ENCODE results near the gene ATR. TPM values are rescaled to one million over a fixed set of nuclear protein-coding genes. Genes with fewer than 3 reads are reported as not detected.

The ATR gene
- total and polyA plus RNA-seq, 9 of the 15 experiments (the other 6 are each of a cell fraction or from before 2014, with no cell fraction given): 18.0 to 37.8 (median 23.2) TPM

DNA sequence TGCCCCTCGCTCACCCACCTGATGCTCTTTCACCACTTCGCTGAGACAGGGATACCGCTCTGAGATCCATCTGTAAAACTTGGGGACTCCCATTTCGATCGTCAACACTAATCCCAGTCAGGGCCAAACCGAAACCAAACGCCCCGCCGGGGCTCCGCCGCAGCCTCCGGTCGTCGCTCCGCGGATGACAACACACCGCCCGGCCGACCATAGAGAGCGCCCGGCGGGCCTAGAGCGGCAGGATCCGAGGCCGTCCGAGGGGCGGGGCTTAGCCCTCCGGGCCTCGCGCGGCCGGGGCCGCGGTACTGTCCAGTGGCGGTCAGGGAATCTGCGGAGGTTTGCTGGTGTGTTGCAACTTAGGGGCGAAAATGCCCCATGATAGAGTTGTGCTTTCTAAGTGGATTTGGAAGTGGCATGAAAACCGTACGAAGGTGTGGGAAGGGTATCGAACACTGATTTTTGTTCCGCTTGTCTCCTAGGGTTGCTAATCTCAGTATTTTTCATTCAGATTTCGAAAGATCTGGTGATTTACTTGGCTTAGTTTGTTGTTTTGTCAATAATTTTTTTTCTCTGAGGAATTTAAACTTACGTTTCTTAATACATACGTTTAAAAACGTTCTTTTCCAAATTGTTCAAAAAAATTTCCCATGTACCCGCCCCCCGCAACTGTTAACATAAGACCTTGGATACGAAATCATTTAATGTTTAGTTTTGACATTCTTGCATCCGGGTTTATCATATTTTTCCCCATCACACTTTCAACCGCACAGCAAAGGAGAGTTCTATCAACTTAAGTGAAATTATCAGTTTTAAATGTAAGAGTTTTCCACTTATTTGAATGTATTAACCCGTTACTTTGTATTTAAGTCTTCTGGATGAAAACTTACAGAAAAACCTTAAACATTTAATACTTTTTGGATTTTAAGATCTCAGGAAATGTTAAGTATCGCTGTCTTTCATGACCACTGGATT, 130.4 kb downstream of the ATR start, which contains the start of gene XRN1 (continued):
- TF ChIP-seq DACH1 (IDR thresholded peaks at IDR 0.05; ENCODE audit: partially characterized antibody) (no peak), ZNF764 (CRISPR knock-in tag; IDR thresholded peaks at IDR 0.05; ENCODE audit: low read depth) (no peak), PRPF4 (IDR thresholded peaks at IDR 0.05; ENCODE audit: insufficient read depth, low read depth, low read length, poor library complexity, severe bottlenecking) (no peak), PHB2 (IDR thresholded peaks at IDR 0.05; ENCODE audit: low read depth) (no peak), ZC3H8 (IDR thresholded peaks at IDR 0.05) (no peak), NR3C1 (CRISPR knock-in tag; IDR thresholded peaks at IDR 0.05) (no peak), NFIC (IDR thresholded peaks at IDR 0.05) (peak; percentile 24; the same call in 1 of the 2 replicates), ZNF197 (CRISPR knock-in tag; IDR thresholded peaks at IDR 0.05; ENCODE audit: low read depth) (no peak), SRSF7 (optimal IDR thresholded peaks at IDR 0.05; ENCODE audit: low read depth, low read length) (no peak), MCM3 (IDR thresholded peaks at IDR 0.05) (no peak), CHAMP1 (IDR thresholded peaks at IDR 0.05) (0 out of 2 replicates have a peak, but pooled peaks have one; percentile 62), BDP1 (IDR thresholded peaks at IDR 0.05; ENCODE audit: insufficient read depth, insufficient read length) (no peak), TFE3 (CRISPR knock-in tag; IDR thresholded peaks at IDR 0.05) (no peak), STAT5B (CRISPR knock-in tag; IDR thresholded peaks at IDR 0.05) (no peak), MEF2D (tag; conservative IDR thresholded peaks at IDR 0.05; ENCODE audit: low read depth) (no peak), ZNF239 (CRISPR knock-in tag; IDR thresholded peaks at IDR 0.05) (no peak), ARID3A (IDR thresholded peaks at IDR 0.05; ENCODE audit: borderline replicate concordance, low read depth, low read length) (no peak), ZNF347 (CRISPR knock-in tag; IDR thresholded peaks at IDR 0.05; ENCODE audit: low read depth) (no peak)
- TF ChIP-seq, protein P1, sequence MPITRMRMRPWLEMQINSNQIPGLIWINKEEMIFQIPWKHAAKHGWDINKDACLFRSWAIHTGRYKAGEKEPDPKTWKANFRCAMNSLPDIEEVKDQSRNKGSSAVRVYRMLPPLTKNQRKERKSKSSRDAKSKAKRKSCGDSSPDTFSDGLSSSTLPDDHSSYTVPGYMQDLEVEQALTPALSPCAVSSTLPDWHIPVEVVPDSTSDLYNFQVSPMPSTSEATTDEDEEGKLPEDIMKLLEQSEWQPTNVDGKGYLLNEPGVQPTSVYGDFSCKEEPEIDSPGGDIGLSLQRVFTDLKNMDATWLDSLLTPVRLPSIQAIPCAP (CRISPR knock-in tag; IDR thresholded peaks at IDR 0.05; ENCODE audit: borderline replicate concordance): no peak
- TF ChIP-seq, protein P2, sequence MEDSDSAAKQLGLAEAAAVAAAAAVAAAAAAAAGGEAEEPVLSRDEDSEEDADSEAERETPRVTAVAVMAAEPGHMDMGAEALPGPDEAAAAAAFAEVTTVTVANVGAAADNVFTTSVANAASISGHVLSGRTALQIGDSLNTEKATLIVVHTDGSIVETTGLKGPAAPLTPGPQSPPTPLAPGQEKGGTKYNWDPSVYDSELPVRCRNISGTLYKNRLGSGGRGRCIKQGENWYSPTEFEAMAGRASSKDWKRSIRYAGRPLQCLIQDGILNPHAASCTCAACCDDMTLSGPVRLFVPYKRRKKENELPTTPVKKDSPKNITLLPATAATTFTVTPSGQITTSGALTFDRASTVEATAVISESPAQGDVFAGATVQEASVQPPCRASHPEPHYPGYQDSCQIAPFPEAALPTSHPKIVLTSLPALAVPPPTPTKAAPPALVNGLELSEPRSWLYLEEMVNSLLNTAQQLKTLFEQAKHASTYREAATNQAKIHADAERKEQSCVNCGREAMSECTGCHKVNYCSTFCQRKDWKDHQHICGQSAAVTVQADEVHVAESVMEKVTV (CRISPR knock-in tag; IDR thresholded peaks at IDR 0.05): no peak
